ENCODE measurements around the gene DCHS1. TPM values are rescaled to one million over a fixed set of nuclear protein-coding genes. Genes with fewer than 3 reads are reported as not detected.

The DCHS1 gene
- total RNA-seq, 1 donor from 2014 or later, result 61.8 TPM

DNA sequence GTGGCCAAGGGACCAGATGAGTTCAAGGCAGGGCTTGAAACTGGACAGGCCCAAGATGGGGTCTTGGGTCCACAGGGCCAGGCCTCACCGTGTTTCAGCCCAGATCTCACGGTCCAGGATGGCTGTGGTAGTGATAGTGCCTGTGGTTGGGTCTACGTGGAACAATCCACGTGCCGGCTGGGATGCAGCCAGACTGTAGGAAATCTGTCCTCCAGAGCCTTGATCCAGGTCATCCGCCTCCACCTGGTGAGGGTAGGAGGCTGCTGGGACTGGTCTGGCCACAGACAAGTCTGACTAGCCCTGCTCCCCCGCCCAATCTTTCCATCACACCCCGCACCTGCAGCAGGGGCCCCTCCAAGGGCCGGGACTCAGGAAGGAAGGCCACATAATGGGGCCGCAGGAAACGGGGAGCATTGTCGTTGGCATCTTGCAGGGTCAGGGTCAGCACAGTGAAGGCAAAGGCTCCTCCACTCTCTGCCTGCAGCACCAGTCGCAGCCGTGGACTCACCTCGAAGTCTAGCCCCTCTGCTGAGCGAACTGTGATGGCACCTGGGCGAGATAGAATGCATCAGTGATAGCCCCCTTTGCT is 29.7 kb downstream of the DCHS1 start:
- no peak for DNase-seq

DNA sequence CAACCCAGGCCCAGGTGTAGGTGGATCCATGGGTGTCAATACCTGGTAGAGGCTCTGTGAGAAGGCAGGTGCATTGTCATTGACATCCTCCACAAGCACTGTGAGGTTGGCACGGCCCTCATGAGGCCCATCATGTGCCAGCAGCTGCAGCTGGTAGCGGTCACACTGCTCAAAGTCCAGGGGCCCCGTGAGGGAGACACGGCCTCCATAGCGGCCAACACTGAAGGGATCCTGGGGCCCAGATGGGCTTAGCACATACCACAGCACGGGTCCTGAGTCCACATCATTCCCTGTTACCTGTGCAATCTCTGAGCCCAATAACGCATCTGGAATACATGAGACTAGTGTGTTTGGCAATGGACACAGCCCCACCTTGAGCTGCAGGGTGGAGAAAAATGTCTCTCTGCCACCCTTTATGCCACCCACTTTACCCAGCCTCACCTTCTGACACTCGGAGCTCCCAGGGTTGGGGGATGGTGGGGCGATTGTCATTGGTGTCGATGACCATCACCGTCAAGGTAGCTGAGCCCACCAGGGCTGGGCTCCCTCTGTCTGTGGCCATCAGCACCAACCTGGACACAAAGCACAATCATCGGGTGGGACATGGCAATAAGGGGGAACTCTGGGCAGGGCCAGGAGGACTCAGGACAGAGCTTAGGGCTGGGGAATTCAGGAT is 30.3 kb downstream of the DCHS1 start:
- DNase-seq, result no peak

DNA sequence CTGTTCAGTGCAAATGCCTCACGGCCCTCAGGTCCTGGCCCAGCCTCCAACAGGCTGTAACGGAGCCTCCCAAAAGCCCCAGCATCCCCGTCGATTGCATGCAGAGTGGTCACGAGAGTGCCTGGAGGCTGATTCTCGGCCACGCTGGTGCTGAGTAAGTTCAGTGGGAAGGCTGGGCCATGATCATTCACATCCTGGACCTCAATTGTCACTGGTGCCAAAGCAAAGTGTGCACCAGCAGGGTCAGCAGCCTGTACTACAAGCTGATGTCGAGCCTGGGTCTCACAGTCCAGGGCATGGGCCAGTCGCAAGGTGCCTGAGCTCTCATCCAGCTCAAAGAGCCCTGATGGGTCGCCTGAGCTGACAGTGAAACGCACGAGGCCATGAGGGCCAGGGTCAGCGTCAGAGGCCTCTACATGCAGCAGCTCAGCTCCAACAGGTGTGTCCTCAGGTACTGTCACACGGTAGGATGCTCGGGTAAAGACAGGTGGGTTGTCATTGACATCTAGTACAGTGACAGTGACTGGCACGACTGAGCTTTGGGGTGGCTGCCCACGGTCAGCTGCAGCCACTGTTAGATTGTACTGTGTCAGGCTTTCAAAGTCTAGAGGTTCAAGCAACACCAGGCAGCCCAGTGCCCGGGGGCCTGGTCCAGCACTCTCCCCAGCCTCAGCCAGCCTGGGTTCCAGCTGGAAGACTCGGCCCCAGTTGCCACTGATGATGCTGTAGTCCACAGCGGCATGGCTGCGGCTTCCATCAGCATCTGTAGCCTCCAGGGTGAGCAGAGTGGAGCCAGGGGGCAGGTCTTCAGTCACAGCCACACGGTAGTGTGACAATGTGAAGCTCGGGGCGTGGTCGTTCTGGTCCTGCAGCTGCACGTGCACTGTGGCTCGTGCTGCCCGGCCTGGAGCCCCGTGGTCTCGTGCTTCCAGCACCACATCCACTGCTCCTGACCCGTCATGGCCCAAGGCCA is 31.9 kb downstream of the DCHS1 start:
- DNase-seq, result no peak

DNA sequence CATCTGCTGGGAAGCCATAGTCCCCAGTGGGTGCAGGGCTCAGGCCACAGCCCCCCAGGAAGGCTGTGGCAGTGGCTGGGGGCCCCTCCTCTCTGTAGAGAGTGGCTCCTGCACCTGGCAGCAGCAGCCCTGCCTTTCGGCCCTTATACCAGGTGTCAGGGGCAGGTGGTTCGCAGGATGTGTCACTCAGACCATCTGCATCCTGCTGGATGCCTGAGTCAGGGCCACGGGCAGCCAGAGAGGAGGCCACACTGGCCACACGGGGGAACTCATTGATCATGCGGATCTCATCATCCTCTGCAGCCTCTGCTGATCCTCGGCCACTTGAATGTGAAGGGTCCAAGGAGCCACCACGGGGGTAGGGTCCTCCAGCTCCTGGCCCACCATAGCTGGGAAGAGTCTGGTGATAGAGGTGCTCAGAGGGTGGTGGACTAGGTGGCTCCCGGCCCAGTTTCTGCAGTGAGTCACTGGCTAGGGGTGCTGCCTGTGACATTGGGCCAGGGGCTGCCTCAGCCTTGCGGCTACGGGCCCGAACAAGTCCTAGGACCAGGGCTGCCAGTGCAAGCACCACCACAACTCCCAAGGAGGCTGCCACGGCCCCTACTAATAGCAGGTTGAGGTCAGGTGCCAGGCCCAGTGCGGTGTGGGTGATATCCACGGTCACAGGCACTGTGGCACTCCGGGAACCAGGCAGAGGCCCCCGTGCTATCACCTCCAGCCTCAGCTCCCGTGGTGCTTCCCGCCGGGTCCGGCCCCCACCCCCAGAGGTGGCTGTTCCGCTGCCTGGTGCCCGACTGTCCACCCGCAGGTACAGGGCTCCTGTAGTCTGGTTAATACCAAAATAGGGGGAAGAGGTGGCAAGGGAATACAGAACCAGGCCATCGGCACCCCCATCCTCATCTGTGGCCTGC is 33.1 kb downstream of the DCHS1 start:
- peak; percentile 77 for DNase-seq

DNA sequence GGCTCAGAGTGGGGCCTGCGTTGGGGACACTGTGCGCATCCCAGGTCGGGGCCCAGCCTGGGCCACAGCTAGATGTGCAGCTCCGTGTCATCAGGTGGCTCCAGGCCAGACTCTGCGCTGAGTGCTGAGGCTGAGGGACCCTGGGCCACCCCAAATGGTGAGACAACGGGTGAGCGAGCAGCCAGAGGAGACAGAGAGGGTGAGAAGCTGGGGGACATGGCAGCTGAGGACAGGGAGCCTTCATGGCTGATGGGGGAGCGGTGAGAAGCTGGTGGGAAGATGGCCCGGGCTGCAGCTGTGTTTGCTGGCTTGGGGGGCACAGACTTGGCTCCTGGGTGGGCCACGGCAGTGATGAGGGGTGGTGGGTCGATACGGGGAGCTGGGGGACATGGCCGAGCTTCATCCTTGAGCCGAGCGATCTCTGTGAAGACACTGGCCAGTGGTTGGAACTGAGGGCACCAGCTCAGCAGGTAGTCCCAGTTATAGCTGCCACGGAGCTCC is 33.8 kb downstream of the DCHS1 start:
- DNase-seq, result no peak

DNA sequence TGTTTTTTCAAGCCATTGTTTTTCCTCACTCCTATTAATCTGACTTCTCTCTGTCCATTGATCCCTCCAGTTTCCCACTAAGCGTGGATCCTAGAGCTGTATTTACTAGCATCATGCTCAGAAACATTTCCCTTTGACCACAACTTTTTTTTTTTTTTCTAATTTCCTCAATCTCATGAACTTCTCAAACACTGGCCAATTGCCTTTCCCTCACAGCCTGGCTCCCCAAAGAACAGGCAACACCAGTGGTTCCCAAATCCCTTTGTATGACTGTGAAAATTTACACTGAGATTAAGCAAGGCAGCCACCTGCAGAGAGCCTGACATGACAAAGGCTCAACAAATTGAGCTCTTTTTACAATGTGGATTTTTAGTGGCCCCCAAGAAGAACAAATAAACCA is 35.0 kb downstream of the DCHS1 start:
- no peak for DNase-seq

DNA sequence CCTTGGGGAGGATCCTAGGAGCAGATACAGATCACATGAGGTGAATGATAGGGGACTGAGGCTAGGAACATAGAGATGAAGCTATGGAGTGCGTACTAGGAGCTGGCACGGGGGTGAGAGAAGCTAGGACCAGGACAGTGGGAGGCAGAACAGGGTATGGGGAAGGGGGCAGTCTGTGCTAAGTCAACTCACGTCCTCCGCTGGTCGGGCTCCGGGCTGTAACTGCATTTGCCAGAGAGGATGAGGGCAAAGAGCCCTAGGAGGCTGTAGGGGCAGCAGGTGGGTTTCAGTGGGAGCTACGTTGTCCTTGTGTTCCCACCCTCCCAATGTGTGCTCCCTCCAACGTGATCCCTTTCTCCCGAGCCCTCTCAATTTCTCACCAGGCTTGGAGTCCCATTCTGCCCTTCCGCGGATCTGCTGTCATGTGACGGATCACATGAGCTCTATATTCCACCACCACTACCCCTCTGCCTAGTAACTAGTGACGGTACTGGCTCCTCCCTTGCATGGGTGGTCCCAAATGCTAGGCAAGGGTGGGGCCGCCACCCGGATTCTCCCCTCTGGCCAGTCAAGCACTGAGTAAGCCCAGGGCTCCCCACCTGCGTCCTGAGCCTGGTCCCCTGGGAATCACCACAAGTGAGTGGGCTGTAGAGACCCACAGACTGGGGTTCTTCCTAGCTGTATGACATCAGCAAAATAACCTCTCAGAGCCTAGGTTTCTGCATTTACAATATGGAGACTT is 36.4 kb downstream of the DCHS1 start, which contains the start of gene TPP1:
TSS of gene TPP1 (minus strand) at position 419 of the 742 bp plus-strand sequence. CDS start at position 397, 22 bp downstream.
- DNase-seq, result peak; percentile 98

DNA sequence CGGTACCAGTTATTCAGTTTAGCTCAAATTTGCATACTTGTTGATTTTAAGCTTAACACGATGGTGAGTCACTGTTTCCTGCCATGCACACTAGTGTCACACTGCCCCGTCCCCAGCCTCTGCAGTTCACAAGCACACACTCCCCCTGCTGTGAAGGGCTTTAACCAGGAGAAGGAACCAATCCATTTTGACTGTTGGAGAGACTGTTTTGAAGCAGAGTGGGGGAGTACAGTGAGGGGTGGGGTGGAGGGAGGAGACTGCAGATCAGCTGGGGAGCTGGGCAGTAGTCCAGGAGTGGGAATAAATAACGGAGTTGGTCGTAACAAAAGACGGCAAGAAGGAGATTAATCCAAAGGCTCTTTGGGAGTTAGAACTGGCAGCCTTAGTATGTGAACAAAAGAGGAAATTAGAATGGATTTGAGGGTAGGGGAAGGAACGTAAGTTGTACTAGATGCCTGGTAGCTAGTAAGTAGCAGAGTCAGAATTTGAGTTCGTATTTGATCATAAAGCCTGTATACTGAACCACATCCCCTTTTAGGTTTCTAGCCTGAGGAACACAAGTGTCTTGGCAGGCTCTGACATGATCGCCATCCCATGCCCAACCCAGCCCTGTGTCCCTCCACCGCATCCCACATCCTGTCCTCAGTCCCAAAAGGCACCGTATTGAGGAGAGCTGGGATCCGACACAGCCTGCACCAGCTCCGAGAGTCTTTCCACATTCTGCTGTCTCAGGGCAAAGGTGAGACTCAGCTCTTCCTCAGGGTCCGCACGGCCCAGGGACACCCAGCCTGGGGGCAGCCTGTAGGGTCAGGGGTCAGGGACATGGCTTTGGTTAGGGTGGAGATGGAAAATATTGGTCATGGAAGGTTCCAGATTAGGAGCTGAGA is 37.2 kb downstream of the DCHS1 start:
- peak; percentile 91 for DNase-seq

DNA sequence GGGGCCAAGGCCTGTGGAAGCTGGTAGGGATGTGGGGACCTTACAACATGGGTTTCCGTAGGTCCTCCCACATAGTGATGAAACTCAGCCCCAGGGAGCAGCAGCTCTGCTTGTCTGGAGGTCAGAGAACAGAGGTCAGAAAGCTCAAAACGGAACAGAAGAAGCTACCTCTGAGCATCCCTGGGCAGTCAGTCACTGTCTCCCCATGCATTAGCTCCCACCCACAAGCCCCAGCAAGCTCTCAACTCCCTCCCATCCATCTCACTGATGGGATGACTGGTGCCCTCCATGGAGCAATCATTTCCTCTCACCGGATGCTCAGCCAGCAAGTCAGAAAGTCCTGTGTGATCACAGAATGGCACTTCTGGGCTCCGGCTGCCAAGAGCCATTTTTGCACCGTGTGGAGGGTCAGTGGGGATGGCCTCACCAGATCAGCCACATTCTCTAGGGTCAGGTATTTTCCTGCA is 38.3 kb downstream of the DCHS1 start:
- peak; percentile 65 for DNase-seq

DNA sequence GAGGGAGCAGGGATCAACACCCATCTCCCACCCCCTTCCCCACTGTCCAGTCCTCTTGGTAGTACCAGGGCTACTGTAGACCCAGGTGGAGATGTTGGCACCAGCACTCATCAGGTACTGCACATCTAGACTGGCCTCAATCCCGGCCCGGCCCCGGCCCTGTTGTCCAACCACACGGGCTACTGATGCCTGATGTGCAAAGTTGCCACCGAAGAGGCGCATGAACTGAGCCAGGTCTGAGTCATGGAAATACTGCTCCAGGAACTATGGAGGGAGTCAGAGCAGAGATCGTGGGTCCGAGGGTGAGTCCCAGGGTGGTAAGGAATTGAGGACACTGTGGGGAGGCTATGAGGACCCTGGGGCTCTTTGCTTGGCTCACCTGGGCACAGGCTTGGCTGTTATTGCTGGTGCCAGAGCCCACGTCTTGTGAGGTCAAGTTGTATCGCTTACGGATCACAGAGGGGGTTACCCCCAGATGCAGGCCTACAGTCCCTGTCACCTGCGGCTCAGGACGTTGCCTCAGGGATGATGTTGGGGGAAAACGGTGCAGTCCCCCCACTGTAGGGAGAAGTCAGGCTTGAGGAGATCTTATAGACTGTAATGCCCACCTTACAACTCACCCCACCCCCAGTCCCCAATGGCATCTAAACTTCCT is 38.9 kb downstream of the DCHS1 start:
- DNase-seq, result no peak

DNA sequence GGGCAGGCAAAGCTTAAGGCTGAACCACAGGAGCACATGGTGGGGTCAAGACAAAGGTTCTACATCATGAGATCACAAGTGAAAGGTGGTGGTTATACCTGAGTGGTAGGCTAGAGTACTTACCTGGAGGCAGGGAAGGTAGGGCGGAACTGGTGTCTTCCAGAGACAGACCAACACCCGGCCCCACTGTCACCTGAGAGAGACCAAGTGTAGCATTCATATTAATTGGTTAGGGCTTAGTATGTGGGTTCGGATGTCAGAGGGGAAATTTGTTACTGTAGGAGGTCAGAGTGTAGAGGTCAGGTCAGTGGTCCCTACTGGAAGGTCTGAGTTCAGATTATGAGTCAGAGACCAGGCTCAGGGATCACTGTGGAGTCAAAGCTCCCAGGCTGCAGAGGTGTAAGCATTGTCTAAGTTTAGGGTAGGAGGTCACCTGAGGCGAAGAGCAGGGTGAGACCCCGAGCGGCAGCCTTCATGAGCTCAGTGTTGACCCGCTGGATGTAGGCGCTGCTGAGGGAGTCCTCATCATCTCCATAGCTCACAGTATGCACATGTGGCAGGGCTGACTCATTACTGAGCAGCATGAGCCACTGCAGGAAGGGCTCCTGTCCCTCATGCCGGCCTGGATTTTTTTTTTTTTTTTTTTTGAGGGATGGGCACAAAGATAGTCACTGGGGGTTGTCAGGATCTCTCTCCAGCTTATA is 39.6 kb downstream of the DCHS1 start:
- DNase-seq, result peak; percentile 22

DNA sequence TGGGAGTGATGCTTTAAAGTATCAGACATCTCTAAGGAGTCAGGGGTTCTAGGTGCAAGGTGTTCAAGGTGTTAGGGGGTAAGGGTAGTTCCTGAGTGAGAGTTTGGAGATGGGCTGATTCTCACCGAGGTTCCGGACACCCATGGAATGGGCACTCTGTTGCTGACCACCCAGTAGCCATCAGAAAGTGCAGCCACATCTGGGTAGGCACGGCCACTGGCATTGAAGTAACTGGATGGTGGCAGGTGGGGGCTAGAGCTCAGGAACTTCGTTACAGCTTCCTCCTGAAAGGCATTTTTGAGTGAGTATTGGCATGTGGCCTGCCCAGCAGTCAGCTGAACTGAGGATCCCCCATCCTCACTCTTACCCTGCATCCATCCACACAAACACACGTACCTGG is 40.6 kb downstream of the DCHS1 start:
- no peak for DNase-seq

DNA sequence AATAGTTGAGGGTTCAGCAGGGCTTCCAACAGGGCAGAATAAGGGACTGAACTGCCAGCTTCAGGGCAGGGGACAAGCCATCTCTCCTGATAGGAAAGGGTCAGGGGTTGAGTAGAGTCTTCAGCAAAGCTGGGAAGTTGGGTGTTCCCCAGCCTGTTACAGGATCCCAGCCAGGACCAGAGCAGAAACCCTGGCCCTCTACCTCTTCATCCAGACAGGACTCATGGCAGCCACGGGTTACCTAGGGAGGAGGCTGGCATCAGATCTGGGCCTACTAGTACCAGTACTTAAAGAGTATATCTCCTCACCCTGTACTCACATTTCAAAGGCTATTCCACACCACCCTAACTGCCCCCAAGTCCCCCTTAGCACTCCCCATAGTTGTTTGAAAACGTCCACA is 41.2 kb downstream of the DCHS1 start:
- no peak for DNase-seq

DNA sequence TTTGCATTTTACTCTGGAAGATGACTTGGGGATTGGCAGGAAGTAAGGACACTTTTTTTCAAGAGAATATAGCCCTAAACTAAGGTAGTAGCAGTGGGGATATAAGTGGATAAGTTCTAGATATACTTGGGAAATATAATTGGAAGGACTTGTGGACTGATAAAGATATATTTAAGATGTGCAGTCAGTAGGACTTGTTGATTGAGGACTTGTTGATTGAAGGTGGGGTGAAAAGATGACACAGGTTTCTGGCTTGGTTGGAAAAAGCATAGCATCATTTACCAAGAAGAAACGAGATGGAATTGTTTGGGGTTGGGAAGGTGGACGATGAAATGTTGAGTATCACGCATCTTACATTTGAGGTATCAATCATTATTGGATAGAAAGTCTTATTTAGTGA is 42.1 kb downstream of the DCHS1 start:
- no peak for DNase-seq

DNA sequence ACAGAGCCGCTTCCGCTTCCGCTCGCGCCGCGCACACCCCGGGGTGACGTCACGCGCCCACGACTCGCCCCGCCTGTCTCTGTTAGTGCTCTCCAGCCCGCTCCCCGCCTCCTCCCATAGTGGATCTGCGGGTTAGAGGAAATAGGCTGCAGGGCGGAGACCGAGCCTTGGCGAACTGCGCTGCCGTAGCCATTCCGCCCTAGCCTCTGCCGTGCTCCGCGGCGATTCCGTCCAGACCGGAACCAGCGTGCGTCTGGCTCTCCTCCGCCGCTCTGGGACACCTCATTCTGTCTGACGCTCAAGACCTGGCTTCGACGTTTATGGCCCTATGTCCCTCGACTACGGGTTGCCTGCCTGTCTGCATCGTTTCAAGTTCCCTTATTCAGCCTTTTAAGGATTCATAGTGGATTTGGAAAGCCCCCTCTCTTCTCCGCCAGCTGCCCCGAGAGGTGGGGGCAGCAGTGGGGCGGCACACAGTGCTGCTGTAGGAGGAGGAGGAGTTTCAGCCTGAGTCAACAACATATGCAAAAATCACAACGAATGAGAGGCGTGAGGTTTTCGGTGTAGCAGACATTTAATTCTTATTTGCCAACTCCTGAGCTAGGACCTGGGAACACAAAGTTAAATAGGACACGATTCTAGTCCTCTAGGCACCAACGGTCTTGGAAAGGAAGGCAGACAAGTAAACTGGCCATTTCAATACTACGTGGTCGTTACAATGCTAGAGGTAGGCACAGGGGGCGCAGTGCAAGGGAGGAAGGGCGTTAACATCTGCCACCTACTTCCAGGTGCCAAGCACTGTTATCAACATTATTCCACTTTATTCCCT is 43.2 kb downstream of the DCHS1 start, which contains the start of gene TAF10:
TSS of gene TAF10 (minus strand) at position 4 of the 829 bp plus-strand sequence. CDS start 27 bp downstream, outside the sequence.
- peak; percentile 98 for DNase-seq

DNA sequence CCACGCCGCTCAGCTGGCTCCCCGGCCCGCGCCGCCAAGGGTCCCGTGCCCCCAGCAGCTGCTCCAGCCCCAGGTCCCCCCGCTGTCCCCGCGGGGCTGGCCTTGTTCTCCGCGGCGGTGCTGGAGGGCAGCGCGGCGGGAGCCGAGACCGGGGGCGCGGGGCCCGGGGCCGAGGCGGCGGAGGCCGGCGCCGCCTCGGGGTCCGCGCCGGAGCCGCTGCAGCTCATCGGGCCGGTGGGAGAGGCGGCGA is 43.7 kb downstream of the DCHS1 start:
- DNase-seq, result no peak

DNA sequence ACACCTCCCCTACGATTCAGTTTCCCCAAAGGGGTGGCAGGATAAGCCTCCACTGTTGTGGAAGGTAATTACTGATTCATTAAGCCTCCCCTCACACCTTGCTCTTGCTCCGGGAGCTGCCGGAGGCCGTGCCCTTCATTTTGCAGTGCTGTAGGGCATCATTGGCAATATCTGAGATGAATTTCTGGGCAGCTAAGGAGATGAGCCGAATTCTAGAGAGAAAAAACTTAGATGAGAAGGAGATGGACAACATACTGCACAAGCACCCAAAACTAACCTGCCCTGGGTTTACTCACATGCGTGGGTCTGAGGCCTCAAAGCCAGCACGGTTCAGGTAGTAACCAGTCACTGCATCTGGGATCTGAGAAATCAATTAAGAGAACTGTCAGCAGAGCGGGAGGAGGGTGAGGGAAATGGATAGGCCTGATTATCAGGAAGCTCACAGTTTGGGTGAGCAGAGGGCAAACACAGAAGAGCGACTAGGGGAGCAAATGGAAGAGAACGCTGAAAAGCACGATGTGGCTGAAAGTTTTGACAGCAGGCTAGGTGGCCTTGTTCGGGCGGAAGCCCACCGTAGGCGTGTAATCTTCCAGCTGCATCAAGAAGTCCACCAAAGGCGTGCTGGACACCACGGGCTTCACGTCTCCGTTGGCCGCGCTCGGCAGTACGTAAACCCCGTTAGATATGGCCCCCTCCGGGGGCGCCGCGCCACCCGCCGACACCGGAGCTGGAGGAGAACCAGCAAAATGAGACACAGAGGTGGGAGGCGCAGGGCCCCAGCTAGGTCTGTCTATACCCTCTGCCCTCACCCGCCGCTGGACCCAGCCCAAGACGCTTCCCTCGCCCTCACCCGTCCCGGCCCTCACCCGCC is 44.3 kb downstream of the DCHS1 start:
- DNase-seq, result peak; percentile 59
